Amniotic stem cell (primary cell): ENCODE results near the gene MRPL49.
"Not testable (repeated sequence)": the region's sequence is repeated elsewhere in the genome, so short reads cannot be mapped to it uniquely, and the experiment has no call there.

ENCODE experiments used
- DNase-seq: peaks from one replicate; lab custom pipeline; 2025; lab: John Stamatoyannopoulos, UW

MRPL49 gene

DNA sequence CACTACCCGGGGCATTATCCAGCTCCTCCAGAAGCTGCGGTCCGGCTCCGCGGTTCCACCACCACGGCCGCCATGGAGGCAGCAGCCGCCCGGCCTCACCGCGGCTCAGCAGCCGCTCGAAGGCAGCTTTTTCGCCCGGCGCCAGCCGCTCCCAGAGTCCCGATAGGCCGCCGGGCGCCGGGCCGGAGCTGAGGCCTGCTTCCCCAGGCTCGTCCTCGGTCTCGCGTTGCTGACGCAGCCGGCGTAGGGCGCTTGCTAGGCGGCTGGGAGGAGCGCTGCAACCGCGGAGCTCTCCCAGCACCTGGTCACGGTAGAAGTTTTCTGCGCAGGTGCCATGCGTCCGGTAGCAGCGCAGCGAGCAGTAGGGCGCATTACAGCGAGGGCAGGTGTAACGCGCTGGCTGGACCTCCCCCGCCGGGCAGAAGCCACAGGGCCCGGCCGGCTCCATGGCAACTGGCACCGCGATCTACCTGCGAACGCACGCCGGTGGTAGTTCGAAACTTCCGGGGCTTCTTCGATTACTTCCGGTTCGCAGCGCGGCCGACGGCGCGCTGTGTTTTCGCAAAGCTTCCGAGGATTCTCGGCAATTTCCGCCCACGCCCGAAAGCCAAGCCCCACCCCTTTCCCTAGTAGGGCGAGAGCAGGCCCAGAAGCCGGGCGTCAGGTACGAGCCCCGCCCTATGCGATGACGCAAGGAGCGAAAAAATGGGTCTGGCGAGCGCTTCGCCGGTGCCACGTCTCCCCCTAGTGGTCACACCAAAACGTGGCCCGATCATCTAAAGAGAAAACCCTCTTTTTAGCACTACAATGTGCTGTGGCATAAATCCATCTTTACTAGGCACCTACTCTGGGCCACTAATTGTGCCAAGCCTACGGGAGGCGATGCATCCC, 4.7 kb upstream of the MRPL49 start, which contains the start of gene ZNHIT2:
Gene ZNHIT2 (minus strand): TSS at position 496 of the 891 bp plus-strand sequence. CDS start 48 bp downstream, at position 448.
- peak; percentile 96 for DNase-seq

DNA sequence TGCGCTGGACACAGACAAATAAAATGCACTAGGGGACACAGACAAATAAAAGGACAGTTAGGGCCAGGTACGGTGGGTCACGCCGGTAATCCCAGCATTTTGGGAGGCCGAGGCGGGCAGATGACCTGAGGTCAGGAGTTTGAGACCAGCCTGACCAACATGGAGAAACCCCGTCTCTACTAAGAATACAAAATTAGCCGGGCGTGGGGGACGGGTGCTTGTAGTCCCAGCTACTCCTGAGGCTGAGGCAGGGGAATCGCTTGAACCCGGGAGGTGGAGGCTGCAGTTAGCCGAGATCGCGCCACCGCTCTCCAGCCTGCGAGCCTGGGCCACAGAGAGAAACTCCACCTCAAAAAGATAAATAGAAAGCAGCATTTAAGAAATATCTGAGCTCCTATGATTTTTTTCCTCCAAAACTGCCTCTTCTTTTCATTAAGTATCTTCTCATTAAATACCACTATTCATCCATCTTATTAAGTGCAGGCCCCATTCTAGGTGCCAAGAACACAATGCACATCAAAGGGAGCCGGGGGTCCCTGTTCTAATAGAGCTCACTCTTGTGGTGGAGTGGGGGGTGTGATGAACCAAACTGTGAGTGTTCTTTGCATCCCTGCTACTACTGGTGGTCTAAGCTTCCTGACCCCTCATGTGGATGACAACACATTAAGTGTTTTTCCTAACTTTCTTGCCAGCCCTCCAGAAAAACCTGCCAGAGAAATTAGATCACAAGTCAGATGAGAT, 3.9 kb upstream of the MRPL49 start:
- no peak for DNase-seq

DNA sequence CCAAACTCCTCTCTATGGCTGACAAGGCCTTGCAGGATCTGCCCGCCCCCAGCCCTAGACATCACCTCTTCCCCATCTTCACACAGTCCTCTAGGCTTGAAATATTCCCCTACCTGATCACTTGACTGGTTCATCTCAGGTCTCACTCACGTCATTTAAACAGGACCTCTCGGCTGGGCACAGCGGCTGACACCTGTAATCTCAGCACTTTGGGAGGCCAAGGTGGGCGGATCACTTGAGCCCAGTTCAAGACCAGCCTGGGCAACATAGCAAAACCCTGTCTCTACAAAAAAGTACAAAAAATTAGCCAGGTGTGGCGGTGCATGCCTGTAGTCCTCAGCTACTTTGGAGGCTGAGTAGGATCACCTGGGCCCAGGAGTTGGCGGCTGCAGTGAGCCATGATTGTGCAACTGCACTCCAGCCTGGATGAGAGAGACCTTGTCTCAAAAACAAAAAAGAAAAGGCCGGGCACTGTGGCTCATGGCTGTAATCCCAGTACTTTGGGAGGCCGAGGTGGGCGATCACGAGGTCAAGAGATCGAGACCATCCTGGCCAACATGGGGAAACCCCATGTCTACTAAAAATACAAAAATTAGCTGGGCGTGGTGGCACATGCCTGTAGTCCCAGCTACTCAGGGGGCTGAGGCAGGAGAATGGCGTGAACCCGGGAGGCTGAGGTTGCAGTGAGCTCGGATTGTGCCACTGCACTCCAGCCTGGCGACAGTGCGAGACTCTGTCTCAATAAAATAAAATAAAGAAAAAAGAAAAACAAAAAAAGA, 3.0 kb upstream of the MRPL49 start:
- not testable (repeated sequence) for DNase-seq

DNA sequence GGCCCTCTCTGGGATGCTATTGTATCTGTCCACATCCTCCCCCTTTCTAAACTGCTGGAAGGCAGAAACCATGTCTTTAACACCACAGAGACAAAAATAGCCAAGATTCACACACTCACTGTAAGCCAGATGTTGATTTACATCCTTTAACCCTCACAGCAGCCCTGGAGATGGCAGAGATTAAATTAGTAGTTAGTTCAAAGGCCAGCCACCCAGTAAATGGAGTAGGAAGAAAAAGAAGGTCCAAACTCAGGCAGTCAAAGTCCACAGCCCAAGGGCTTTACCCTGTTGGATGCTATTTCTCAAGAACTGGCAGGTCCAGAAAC, 2.5 kb upstream of the MRPL49 start:
- no peak for DNase-seq

DNA sequence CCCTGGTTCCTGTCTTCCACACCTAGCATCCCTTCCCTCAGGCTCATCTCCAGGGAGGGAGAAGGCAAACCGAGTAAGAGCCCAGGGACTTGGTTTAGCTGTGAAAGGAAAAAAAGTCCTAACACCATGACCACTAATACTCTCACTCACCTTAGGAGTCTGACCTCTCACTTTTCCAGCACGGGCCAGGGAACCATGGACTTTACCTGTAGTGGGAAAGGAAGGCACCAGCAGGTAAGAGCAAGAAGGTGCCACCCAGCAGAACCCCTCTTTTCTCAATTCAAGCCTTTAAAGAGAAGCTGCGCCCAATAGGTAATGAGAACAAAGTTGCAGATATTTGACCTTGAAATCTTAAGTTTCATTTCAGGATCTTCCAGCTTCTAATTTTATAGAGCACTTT, 1.3 kb upstream of the MRPL49 start:
- no peak for DNase-seq

DNA sequence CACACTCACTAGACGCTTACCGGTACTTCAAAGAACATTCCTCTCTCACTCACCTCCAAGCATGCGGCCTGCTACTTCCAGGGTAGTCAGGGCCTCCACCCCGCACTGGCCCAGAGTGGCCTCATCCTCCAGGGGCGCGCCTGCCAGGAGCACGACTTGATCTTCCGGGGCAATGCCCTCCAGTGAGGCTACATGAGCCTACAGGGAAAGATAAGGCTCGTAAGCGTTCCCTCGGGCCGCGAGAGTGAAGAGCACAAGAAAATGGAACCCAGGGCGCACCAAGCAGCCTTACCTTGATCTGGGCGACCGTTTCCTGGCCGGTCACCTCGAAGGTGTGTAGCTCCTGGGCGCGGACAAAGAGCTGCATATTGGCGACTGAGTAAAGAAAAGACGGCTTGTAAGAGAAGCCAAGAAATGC, 665 bp upstream of the MRPL49 start:
- no peak for DNase-seq

DNA sequence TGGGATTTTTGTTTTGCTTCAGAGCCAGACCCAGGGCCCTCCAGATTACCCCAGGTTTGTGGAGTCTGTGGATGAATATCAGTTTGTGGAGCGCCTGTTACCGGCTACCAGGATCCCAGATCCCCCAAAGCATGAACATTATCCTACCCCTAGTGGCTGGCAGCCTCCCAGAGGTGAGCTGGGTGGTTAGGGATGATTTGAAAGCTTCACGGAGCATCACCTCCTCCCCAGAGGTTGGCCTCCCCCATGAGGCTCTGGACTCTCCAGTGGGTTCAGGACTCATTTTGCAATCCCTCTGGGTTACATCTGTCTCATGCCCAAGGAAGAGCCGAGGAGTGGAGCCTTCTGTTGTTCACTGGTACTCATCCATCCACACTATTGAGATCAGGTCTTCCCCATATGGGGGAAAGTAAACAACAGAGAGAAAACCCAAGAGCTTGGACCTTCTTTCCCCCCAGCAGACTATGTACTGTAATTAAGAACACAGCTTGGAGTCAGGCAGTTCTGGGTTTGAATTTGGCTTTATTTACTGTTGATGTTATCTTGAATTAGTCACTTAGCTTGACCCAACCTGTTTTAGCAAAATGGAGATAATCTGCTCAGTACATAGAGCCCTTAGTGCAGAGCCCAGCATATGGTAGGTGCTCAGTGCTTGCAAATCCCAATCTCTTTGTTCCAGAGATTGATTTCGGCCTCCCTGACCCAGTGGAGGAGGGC, 2.5 kb downstream of the MRPL49 start:
- no peak for DNase-seq

DNA sequence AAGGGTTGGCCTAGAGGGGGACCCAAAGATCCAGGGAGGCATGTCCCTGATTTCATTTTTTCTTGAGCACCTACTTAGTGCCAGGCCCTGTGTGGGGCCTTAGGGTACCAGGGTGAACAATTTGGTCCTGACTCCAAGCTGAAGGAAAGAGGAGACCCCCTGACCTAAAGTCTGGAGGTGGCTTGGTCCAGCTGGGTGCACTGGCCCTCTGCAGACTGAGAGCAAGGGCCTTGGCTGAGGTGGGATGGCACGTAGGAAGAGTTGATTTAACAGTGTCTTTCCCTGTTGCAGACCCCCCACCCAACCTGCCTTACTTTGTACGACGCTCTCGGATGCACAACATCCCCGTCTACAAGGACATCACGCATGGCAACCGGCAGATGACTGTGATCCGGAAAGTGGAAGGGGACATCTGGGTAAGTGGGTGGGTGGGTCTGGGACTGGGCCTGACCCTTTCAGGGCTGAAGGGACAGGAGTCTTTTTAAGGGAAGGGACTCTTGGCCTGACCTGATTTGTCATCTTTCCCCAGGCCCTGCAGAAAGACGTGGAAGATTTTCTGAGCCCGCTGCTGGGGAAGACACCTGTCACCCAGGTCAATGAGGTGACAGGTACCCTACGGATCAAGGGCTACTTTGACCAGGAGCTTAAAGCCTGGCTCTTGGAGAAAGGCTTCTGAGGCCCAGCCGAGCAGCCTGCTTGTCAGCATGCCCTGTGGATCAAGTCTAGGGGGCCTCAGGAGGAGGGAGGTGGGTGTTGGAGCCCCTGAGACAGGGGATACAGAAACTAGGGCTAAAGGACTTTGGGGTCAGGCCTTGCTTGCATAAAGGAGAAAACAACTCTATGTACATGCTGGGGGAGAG, 3.3 kb downstream of the MRPL49 start:
- DNase-seq = no peak

DNA sequence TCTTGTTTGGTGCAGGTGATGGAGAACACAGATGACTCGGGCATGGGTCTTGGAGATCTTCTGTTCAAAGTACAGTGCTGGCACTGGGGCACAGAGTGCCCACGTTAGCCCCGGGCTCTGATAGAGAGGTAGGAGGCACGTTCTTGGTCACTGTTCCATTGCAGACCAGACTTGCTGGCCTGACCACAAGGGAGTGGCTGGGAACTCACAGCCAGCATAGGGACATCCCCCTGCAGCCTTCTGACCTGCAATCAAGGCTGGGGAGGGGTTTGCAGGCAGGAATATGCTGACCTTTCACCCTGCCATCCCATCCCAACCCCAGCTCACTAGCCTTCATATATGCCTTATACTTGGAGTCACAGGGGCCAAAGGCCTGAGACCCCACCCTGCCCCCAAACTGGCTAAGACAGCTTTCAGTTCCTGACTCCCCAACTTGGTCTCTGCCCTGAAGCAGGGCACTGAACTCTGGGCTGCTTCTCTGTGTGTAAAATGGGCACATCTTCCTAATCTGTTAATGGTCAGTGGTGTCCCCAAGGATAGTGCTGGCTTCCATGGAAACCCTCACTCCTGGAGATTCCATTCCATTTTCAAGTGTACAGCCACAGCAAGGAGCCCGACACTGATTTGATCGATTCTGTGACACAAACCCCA, 4.6 kb downstream of the MRPL49 start:
- DNase-seq = no peak

DNA sequence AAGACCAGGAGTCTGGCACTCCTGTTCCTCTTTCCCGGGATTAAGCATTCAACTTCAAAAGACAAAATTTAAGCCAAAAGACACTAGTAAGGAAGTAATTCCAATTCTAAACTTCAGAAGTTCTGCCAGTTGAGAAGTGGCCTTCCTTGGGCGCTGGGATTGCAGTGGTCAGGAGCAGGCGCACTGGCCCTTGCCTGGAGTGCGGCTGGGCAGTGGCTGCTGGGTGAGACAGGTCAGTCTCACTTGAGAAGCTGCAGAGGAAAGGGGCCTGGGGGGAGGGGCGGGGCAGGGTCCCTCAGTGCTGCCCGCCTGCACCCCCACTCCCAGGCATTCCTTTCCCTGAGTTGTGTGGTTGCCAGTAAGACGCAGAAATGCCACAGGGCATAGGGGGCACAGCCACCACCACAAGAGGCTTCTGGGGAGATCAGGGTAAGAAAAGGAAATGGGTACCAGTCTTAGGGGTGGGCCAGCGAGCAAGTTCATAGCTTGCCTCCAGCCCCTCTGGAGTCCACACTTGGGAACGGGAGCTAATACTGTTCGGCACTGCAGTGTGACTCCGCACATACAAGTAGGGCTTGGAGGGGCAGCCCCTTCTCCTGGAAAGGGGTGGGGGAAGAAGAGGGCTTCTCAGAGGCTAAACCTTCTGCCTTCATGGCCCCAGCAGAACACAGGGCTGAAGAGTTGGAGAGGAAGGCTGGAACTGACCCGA, 5.5 kb downstream of the MRPL49 start:
- DNase-seq = no peak

DNA sequence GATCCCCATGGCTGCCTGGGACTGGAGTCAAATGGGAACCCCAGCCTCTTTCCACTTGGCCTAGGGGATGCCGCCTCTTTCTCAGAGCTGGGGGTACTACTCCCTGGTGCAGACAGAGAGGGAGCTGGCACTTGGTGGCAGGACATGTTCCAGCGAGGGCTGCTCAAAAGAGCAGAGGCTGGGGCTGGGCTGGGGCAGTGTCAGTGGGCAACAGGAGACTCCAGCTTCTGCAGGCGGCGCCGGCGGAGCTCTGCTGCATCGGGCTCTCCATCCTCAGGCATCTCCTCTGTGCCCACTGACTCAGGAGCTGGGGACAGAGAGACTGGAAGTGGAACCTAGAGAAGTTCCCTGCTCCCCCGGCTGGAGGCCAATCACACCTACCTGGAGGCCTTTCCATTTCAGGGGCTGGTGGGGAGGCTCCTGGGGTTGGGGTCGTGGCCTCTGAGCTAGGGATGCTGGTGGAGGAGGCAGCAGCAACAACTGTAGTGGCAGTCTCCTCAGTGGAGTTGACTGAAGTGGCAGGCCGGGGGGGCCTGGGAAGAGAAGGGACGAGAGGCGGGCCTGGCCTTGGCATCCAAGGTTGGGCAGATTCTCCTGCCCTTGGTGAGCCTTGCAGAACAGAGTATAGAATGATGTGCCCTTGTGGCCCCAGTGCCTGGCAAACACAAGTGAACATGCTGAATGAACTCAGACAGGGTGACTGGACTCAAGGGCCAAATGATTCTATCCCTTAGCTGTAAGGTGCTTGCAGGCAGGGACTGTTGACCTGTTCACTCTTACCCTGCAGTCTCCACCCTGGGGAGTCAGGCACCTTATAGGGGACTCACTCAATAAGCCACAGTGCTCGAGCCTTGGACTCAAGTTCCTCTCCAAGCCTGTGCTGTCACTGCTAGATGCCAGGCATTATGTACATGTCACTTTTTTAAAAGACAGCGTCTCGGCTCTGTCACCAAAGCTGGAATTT, 6.3 kb downstream of the MRPL49 start:
- no peak for DNase-seq

DNA sequence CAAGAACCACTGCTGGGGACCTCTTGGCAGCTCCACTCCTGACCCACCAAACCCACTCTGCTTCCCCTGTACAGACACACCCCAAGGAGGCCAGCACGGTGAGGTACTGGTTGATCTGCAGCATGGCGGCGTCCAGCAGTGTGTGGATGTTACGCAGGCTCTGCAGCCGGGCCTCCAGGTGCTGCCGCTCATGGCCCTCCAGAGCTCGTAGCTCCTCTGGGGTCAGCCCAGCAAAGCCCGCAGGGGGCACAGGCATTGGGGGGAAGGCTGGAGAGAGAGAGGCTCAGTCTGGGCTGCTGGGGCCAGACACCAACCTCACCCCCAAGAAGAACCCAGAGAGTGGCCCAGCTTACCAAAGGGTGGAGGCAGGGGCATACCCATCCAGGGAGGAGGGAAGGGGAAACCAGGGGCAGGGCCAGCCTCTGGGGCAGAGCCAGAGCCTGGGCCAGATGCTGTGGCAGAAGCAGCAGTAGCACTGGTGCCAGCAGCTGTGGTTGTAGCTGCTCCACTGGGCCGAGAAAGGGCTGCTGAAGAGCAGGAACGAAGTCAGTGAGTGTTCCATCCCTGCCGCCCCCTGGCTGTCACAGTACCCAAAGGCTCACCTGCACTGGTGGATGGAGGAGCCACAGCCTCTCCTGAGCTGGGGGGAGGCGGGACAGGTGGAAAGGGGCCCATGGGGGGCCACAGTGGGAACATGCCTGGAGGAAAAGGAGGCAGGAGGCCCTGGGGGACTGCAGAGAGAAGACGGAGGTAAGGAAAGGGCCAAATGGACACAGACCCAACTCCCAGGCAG, 7.7 kb downstream of the MRPL49 start:
- DNase-seq = no peak

DNA sequence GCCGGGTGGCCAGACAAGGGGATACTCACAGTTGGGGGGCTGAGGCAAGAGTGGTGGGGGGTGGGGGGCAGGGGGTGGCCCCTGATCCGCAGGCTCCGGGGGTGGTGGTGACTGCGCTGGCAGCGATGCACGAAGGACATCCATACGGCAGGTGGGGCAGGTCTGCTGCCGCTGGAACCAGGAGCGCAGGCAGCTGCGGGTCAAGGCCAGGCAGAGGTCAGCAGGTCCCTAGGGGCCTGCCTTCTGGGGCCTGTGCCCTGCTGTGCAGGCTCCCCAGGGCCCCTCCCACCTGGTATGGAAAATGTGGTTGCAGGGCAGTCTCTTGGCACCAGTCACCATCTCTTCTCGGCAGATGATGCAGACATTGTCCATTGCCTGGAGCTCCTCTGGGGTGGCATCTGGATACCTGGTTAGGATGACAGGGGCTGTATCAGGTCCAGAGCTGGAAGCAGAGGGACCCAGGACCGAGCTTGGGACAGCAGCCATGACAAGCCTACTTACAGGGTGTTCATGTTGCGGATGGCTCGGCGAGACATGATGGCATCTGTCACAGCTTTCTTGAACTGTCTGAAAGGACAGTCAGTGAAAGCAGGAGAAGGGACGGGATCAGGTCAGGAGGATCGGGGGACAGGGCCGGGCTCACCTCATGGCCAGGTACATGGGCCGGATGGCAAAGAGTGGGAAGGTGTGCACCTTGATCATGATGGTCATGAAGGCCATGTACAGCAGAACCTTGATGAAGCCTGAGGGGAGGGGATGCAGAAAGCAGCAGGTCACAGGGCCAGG, 8.7 kb downstream of the MRPL49 start:
- no peak for DNase-seq

DNA sequence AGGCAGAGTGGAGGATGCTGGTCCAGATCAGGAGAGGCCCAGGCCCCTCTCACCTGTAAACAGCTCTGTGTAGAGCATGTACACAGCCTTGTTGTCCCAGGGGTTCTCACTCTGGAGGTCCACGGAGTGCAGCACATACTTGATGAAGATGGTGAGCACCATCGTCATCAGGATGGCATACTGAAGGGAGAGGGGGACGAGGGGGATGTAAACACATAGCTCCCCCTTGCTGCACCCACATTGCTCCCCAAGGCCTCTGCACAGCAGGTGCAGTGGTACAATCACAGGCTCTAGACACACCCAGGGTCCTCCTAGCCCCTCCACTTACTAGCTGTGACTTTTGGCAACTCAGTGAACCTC, 9.3 kb downstream of the MRPL49 start:
- DNase-seq = no peak

DNA sequence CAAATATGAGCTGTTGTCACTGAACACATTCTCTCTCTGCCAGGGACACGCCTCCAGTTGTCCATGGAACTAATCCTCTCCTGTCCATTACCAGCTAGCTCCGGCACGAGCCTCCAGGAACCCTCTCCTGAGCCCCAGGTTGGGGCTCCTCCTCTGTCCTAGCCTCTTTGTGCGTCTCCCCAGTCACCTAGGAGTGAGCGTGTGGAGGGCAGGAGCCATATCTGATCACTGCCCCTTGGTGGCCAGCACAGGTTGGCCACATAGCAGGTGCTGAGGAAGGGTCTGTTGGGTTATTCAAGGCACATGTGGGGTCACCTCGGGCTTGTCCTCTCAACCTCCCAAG, 9.7 kb downstream of the MRPL49 start:
- no peak for DNase-seq

DNA sequence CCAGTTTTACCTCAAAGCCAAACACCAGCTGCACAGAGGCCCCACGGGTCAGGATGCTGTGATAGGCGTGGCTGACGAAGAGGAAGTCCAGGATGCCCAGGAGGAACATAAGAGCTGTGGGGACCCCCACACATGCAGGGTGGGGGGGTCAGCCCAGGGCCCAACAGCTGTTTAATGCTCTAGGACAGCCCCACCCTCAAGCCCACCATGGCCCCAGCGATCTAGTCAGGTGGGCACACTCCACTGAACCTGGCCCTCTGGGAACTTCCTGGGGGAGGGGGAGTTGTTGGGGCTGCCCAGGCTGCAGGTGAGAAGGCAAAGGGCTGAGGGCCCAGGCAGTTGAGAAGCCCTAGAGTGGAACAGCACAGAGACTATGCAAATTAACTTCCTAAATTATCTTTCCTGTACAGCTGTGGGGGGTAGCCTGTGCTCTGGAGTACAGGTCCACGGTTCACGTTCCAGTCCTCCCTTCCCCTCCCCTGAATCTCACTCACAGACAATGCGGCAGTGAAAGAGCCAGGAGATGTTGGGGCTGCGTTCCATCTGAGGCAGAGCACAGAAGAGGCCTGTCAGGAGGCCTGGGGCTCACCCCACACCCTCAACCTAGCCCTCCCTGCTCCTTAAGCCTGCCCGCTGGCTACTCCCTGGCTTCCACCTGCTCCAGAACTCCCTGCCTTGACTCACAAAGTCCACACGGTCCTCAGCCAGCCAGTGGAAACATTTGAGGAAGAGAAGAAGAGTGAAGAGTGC, 10.3 kb downstream of the MRPL49 start:
- DNase-seq = no peak
